H1 (cell line): ENCODE results near the gene FXYD5. TPM values are rescaled to one million over a fixed set of nuclear protein-coding genes. Genes with fewer than 3 reads are reported as not detected.

Source experiments
- BACH1 ChIP-seq: IDR thresholded peaks from 2 replicates; pipeline ENCODE4 v1.6.1; 2012; ENCODE audit warnings: low read length, improper control_type of control experiment
- EP300 ChIP-seq, 2 experiments: IDR thresholded peaks; 1 replicate in 1 of 2; 2 replicates in 1 of 2; pipeline ENCODE4 v1.6.1; 2011 to 2012; ENCODE audit warnings: low read depth in 2 of 2, low read length in 2 of 2, mild to moderate bottlenecking in 2 of 2, borderline replicate concordance in 1 of 2, inconsistent platforms in 1 of 2, moderate library complexity in 1 of 2
- FOSL1 ChIP-seq: IDR thresholded peaks from 2 replicates; pipeline ENCODE4 v1.6.1; 2011; ENCODE audit warnings: mild to moderate bottlenecking, low read depth, low read length, moderate library complexity; ENCODE audit not compliant: insufficient read depth
- GABPA ChIP-seq: IDR thresholded peaks from 2 replicates; pipeline ENCODE4 v1.6.1; 2011; ENCODE audit warnings: mild to moderate bottlenecking, low read length, moderate library complexity, borderline replicate concordance; ENCODE audit not compliant: insufficient read depth
- JUN ChIP-seq: IDR thresholded peaks from 2 replicates; pipeline ENCODE4 v1.6.1; 2011; ENCODE audit warnings: low read depth, mild to moderate bottlenecking, improper control_type of control experiment, low read length
- KDM1A ChIP-seq: fragments of 200-600, 300-600 bp; sonication (generic); IDR thresholded peaks from 2 replicates; pipeline ENCODE4 v1.7.1; 2016; ENCODE audit warnings: mild to moderate bottlenecking, low read length, borderline replicate concordance
- NANOG ChIP-seq: IDR thresholded peaks from 2 replicates; pipeline ENCODE4 v1.6.1; 2011; ENCODE audit warnings: low read length, low read depth, mild to moderate bottlenecking, inconsistent platforms; ENCODE audit not compliant: insufficient read depth, poor library complexity, severe bottlenecking
- RAD21 ChIP-seq, 2 experiments: IDR thresholded peaks in 1 of 2; conservative IDR thresholded peaks in 1 of 2; 2 replicates each; pipeline ENCODE4 v1.6.1; 2011; ENCODE audit warnings: low read depth in 2 of 2, low read length in 2 of 2, improper control_type of control experiment in 1 of 2, inconsistent platforms in 1 of 2, mild to moderate bottlenecking in 1 of 2, moderate library complexity in 1 of 2
- RBBP5 ChIP-seq: IDR thresholded peaks from 2 replicates; pipeline ENCODE4 v1.7.1; 2012; ENCODE audit warnings: low read depth, mild to moderate bottlenecking, inconsistent platforms, low read length, moderate library complexity, borderline replicate concordance
- RNF2 ChIP-seq: fragments of 200-900, 300-1000 bp; sonication (generic); IDR thresholded peaks from 2 replicates; pipeline ENCODE4 v1.7.1; 2016; ENCODE audit warnings: borderline replicate concordance, low read depth, mild to moderate bottlenecking, antibody characterized with exemption, low read length; ENCODE audit not compliant: poor library complexity, severe bottlenecking; ENCODE audit errors: missing control alignments
- SIRT6 ChIP-seq: IDR thresholded peaks from one replicate; pipeline ENCODE4 v1.7.1; 2012; ENCODE audit warnings: low read length, inconsistent platforms
- SP1 ChIP-seq: IDR thresholded peaks from 2 replicates; pipeline ENCODE4 v1.6.1; 2011; ENCODE audit warnings: low read depth, low read length
- SP2 ChIP-seq: IDR thresholded peaks from 2 replicates; pipeline ENCODE4 v1.6.1; 2012; ENCODE audit warnings: mild to moderate bottlenecking, low read length, inconsistent platforms
- TAF7 ChIP-seq: optimal IDR thresholded peaks from 2 replicates; pipeline ENCODE3; 2011; ENCODE audit warnings: low read depth, mild to moderate bottlenecking, inconsistent platforms, low read length, moderate library complexity, borderline replicate concordance
- TBP ChIP-seq: IDR thresholded peaks from 2 replicates; pipeline ENCODE4 v1.6.1; 2011; ENCODE audit warnings: low read depth, low read length, improper control_type of control experiment
- TEAD4 ChIP-seq: IDR thresholded peaks from 2 replicates; pipeline ENCODE4 v1.6.1; 2012; ENCODE audit warnings: low read depth, low read length, inconsistent platforms, mixed read lengths
- ZNF274 ChIP-seq: IDR thresholded peaks from 2 replicates; pipeline ENCODE4 v1.7.0; 2012; ENCODE audit warnings: low read length, borderline replicate concordance; ENCODE audit errors: extremely low read depth
- polyA plus RNA-seq, 7 experiments: library from polyadenylated mRNA; depleted of rRNA in 3 of 7; stranded (reverse) in 5 of 7; unstranded in 2 of 7; fragments of >200 nt in 5 of 7; fragments of 200-250 nt in 2 of 7; gene quantifications; 1 replicate in 5 of 7; 2 replicates in 1 of 7; 4 replicates in 1 of 7; pipeline versions ENCODE4 v1.2.1 to v1.2.3, GENCODE V29; 2011 to 2013; ENCODE audit warnings: missing spikeins in 2 of 7, mixed read lengths in 2 of 7
- total RNA-seq: library from RNA; stranded (reverse); fragmentation: NEBNext Ultra II Directional; extraction: Animal tissue kit (Norgen Biotek cat#: 25700); gene quantifications from 2 replicates; pipeline ENCODE4 v1.2.1, GENCODE V29; 2021
- TF ChIP-seq, protein P1 (sequence below): IDR thresholded peaks from 2 replicates; pipeline ENCODE4 v1.6.1; 2012; ENCODE audit warnings: inconsistent platforms
- TF ChIP-seq, protein P2 (sequence below): IDR thresholded peaks from 2 replicates; pipeline ENCODE4 v1.6.1; 2012; ENCODE audit warnings: inconsistent platforms
- TF ChIP-seq, protein P3 (sequence below): IDR thresholded peaks from 2 replicates; pipeline ENCODE4 v1.6.1; 2011; ENCODE audit warnings: low read length, improper control_type of control experiment

The FXYD5 gene
- total and polyA plus RNA-seq, 2 of the 8 experiments (the other 6 are each of a cell fraction or from before 2014, with no cell fraction given), result 99.0 to 191 TPM

DNA sequence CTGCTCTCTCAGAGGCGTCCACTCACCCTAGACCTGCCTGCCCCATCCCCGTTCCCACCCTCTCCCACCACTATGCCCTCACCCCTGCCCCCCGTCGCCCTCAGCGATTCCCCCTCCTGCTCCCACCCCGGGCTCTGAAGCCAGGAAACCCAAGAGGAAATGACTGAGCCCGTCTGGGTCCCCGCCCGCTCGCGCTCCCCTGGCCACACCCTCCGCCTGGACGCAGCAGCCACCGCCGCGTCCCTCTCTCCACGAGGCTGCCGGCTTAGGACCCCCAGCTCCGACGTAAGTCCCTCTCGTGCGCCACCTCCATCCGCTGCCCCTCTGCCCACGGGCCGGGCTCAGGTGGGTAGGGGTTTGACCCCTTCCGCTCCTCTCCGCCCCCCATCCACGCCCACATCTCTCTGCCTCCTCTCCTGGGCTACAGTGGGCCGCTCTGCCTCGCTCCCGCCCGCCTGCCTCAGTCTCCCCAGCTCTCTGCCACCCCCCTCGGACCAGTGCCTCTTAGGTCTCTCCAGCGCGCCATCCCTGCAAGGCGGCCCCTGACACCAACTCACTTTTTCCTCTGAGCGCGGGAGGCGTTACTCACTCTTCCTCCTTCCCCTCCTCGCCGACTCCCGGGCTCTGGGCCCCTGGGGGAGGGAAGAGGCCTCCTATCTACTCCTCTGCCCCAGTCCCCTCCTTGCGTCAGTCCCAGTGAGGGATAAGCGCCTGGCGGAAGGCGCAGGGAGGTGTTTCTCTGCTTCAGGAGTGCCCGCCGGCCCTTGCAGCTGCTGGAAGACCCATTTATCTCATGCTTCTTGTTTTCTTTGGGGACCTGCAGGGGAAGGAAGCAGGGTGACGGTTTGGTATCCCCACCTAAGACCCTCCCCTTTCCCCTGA lies at the start of gene FXYD5 (continued):
- TF ChIP-seq KDM1A (no peak), EP300 (IDR thresholded peaks at IDR 0.05; ENCODE audit: borderline replicate concordance in 1 of 2, low read depth in 2 of 2, low read length in 2 of 2) (no peak), JUN (no peak), RNF2 (no peak), GABPA (no peak), SIRT6 (no peak), TBP (peak; percentile 35; the same call in 1 of the 2 replicates), FOSL1 (no peak), RBBP5 (no peak; the same call in 1 of the 2 replicates), NANOG (no peak), ZNF274 (no peak), TAF7 (no peak), BACH1 (no peak), SP1 (no peak), SP2 (no peak), TEAD4 (no peak), RAD21 (IDR thresholded peaks at IDR 0.05 in 1 of 2, conservative IDR thresholded peaks at IDR 0.05 in 1 of 2; ENCODE audit: low read depth in 2 of 2, low read length in 2 of 2) (no peak)
- TF ChIP-seq, protein P1, sequence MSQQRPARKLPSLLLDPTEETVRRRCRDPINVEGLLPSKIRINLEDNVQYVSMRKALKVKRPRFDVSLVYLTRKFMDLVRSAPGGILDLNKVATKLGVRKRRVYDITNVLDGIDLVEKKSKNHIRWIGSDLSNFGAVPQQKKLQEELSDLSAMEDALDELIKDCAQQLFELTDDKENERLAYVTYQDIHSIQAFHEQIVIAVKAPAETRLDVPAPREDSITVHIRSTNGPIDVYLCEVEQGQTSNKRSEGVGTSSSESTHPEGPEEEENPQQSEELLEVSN, result peak; percentile 16; the same call in 1 of the 2 replicates
- TF ChIP-seq, protein P2, sequence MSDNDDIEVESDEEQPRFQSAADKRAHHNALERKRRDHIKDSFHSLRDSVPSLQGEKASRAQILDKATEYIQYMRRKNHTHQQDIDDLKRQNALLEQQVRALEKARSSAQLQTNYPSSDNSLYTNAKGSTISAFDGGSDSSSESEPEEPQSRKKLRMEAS, result peak; percentile 40
- TF ChIP-seq, protein P3, sequence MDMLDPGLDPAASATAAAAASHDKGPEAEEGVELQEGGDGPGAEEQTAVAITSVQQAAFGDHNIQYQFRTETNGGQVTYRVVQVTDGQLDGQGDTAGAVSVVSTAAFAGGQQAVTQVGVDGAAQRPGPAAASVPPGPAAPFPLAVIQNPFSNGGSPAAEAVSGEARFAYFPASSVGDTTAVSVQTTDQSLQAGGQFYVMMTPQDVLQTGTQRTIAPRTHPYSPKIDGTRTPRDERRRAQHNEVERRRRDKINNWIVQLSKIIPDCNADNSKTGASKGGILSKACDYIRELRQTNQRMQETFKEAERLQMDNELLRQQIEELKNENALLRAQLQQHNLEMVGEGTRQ, result no peak
